Large intestine (tissue), 3 donors: ENCODE measurements around the gene CCSER2. TPM values are rescaled to one million over a fixed set of nuclear protein-coding genes. Genes with fewer than 3 reads are reported as not detected.

Source experiments
- DNase-seq, 2 donors: peaks; one replicate each; pipeline versions ENCODE4 v3.0.0 to v3.0.0-alpha.2; 2013
- H3K27ac ChIP-seq: one replicate; pipeline ENCODE4 v1.5.1; 2013; ENCODE audit warnings: low read length
- H3K27me3 ChIP-seq: 2 replicates; pipeline ENCODE4 v1.6.1; 2013; ENCODE audit warnings: low read length; ENCODE audit not compliant: control insufficient read depth, insufficient read depth
- H3K36me3 ChIP-seq: 2 replicates; pipeline ENCODE4 v1.6.1; 2013; ENCODE audit warnings: low read length; ENCODE audit not compliant: control insufficient read depth, insufficient read depth
- H3K4me1 ChIP-seq: one replicate; pipeline ENCODE4 v1.6.1; 2013; ENCODE audit warnings: low read length; ENCODE audit not compliant: control insufficient read depth, insufficient read depth
- H3K4me3 ChIP-seq: one replicate; pipeline ENCODE4 v1.5.1; 2013; ENCODE audit warnings: low read length
- H3K9me3 ChIP-seq: one replicate; pipeline ENCODE4 v1.6.1; 2013; ENCODE audit warnings: mild to moderate bottlenecking, low read depth, low read length, moderate library complexity; ENCODE audit not compliant: control insufficient read depth
- WGBS: methylation state at CpG from one replicate; pipeline ENCODE4 v1.1.5; 2013; ENCODE audit warnings: low lambda C conversion rate; ENCODE audit not compliant: insufficient coverage; 5-methylcytosine and 5-hydroxymethylcytosine counted together
- polyA plus RNA-seq: library from polyadenylated mRNA; unstranded; fragments of 120-200 nt; gene quantifications from one replicate; pipeline ENCODE4 v1.2.1, GENCODE V29; 2013

CCSER2 gene
- polyA plus RNA-seq, 1 donor, result 16.9 TPM

GRCh38 chr10:84541289-84541637 lies 212.9 kb downstream of the CCSER2 start:
- Histone ChIP-seq H3K27me3 (peaks cover 38% of the 10 kb centered on the region), H3K9me3 (peaks cover 11% of the 10 kb centered on the region), H3K27ac (no peak overlapping the region), H3K4me3 (no peak overlapping the region), H3K36me3 (no peaks in the 10 kb centered on the region), H3K4me1 (no peaks in the 10 kb centered on the region)
- no CpG with 5 or more reads among the region's 6 CpGs for WGBS
- DNase-seq, result no peak

GRCh38 chr10:84542522-84543490 lies 214.4 kb downstream of the CCSER2 start:
- peaks cover 11% of the 10 kb centered on the region for H3K9me3 ChIP-seq
- WGBS, result no CpG with 5 or more reads among the region's 25 CpGs
- no peak overlapping the region for H3K4me3 ChIP-seq
- H3K27ac ChIP-seq, result no peak overlapping the region
- DNase-seq, result no peak
- peaks cover 38% of the 10 kb centered on the region for H3K27me3 ChIP-seq
- no peaks in the 10 kb centered on the region for H3K4me1 ChIP-seq
- no peaks in the 10 kb centered on the region for H3K36me3 ChIP-seq

DNA sequence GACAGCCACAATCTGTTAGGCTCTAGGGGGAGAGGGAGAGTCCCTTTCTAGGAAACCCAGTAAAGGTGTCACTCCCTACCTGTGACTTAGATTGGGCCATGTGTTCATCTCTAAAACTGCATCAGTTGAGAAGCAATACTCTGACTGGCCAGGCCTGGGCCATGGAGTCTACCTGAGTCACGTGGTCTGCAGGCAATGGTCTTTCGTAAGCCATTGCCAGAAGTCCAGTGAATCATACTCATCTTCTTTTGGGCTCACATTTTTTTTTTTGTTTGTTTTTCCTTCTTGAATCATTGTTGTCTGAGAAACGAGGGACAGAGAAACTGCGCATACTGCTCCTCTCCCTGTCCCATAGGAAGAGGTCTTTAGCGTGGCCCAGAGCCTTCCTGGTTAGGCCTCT lies 215.6 kb downstream of the CCSER2 start:
- Histone ChIP-seq H3K4me3 (no peak overlapping the region), H3K27ac (no peak overlapping the region), H3K9me3 (peaks cover 11% of the 10 kb centered on the region), H3K36me3 (no peaks in the 10 kb centered on the region), H3K27me3 (peaks cover 38% of the 10 kb centered on the region), H3K4me1 (no peaks in the 10 kb centered on the region)
- no peak for DNase-seq
- WGBS, result no CpG with 5 or more reads among the region's 5 CpGs

DNA sequence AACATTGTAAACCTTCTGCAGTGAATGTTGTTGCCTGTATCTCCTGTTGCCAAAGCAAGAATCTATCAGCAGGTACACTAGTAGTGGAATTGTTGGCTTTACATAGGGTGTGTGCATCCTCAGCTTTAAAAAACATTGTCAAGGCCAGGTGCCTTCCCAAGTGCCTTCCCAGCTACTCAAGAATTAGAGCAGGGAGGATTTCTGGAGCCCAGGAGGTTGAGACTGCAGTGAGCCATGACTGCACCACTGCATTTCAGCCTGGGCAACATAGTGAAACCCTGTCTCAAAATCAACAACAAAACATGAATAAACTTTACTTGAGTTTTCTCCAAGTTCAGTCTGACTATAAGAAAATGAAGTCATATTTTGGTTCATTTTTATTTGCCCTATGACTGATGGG lies 217.3 kb downstream of the CCSER2 start:
- Histone ChIP-seq H3K36me3 (no peaks in the 10 kb centered on the region), H3K4me1 (no peaks in the 10 kb centered on the region), H3K27ac (no peak overlapping the region), H3K9me3 (peaks cover 8% of the 10 kb centered on the region), H3K4me3 (no peak overlapping the region), H3K27me3 (peaks cover 37% of the 10 kb centered on the region)
- DNase-seq, result no peak

DNA sequence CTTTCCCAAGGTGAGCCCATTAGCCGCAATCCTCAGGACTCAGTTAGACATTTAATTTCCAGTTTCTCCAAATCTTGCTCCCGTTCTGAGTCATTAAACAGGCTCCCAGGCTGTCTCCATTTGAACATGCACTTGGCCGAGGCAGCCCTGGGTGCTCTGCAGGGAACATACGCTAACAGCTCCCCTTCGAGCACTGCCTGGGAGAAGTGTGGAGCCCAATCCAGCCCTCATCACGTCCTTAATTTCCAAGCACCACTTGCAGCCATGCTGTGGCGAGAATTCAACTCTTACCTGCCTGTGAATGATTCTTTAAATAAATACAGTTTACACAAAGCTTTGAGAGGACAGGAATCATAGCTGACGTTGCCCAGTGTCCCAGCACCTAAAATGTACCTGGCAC lies 218.2 kb downstream of the CCSER2 start:
- Histone ChIP-seq H3K4me3 (no peak overlapping the region), H3K36me3 (no peaks in the 10 kb centered on the region), H3K27me3 (peaks cover 30% of the 10 kb centered on the region), H3K4me1 (no peaks in the 10 kb centered on the region), H3K27ac (no peak overlapping the region), H3K9me3 (no peaks in the 10 kb centered on the region)
- WGBS, result 100% methylated on average over 1 of the region's 8 CpGs
- no peak for DNase-seq

DNA sequence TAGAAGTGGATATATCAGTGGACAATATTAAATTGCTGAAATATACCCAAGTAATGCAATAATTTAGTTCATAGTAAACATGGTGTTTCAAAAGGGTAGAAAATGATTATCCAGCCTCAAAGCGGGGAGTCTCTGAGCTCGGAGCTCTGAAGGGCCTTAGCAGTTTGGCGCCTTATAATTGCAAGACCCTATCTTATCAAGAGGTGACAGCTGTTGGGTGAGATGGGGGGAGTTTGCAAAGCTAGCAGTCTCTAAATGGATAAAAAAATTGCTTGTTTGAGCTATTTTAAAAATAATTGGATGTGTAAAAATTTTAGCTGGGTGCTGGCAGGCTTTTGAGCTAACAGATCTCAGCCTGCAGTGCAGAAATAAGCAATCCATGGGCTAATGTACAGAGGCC lies 219.2 kb downstream of the CCSER2 start:
- WGBS, result no CpG with 5 or more reads among the region's 3 CpGs

DNA sequence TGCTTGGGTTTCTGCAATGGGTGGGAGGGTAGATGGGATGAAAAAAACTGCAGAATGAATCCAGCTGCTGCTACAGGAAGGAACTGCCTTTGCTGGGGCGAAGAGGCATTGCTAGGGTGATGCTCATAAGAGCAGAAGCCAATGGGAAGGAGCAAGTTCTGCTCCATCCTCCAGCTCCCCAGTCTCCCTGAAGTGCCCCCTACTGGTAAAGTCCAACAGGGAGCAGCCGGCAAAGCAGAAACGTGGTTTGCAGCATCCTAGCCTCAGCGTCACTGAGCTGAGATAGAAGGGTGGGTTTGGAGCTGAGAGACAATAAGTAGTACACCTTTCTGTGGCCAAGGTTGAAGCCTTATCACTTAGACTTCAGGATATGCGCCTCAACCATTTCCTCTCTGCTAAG lies 220.5 kb downstream of the CCSER2 start:
- no peaks in the 10 kb centered on the region for H3K36me3 ChIP-seq
- no peak overlapping the region for H3K4me3 ChIP-seq
- no peak for DNase-seq
- no peaks in the 10 kb centered on the region for H3K9me3 ChIP-seq
- no peaks in the 10 kb centered on the region for H3K4me1 ChIP-seq
- no CpG with 5 or more reads among the region's 5 CpGs for WGBS
- H3K27me3 ChIP-seq, result peaks cover 12% of the 10 kb centered on the region
- H3K27ac ChIP-seq, result no peak overlapping the region

More for the DNA sequence above, 219.2 kb downstream of the CCSER2 start:
- Histone ChIP-seq H3K4me1 (no peaks in the 10 kb centered on the region), H3K27ac (no peak overlapping the region), H3K9me3 (no peaks in the 10 kb centered on the region), H3K36me3 (no peaks in the 10 kb centered on the region), H3K27me3 (peaks cover 21% of the 10 kb centered on the region), H3K4me3 (no peak overlapping the region)
- DNase-seq, result no peak

DNA sequence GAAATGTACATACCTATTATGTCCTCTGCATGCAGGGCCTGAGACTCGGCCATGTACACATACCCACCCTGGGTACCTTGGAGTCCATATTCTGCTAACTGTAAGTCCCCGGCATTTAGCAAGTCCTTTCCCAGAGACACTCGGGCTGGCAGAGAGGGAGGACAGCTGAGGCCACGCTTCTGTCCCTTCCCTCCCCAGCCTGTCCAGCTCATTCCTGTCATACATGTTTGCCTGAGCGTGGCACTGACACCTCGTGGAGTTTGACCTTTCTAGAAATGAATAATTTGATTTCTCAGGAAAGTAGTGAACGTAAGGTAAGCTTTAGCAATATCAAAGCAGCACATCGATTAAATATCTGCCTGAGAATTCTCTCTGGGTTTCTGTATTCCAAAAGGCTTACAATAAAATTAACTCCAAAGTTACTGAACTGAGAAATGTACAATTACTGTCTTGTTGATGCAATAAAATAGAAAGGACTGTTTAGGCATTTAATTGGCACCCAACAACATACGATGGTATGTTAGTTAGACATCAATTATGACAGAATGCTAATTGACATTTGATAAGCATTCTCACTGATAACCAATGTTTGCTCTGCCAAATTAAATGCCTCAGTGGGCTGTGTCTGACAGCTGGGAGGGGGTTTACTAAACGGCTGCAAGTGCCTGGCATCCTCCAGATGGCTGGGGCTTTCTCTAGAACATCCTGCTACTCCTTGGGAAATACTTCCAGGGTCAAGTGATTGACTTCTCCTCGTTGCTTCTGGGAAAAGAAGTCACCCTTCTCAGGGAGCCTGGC lies 221.2 kb downstream of the CCSER2 start:
- H3K4me1 ChIP-seq, result no peaks in the 10 kb centered on the region
- no peak for DNase-seq
- no peak overlapping the region for H3K4me3 ChIP-seq
- H3K27ac ChIP-seq, result no peak overlapping the region
- no peaks in the 10 kb centered on the region for H3K36me3 ChIP-seq
- H3K27me3 ChIP-seq, result peaks cover 12% of the 10 kb centered on the region
- 76% methylated on average over 2 of the region's 11 CpGs for WGBS
- H3K9me3 ChIP-seq, result no peaks in the 10 kb centered on the region

DNA sequence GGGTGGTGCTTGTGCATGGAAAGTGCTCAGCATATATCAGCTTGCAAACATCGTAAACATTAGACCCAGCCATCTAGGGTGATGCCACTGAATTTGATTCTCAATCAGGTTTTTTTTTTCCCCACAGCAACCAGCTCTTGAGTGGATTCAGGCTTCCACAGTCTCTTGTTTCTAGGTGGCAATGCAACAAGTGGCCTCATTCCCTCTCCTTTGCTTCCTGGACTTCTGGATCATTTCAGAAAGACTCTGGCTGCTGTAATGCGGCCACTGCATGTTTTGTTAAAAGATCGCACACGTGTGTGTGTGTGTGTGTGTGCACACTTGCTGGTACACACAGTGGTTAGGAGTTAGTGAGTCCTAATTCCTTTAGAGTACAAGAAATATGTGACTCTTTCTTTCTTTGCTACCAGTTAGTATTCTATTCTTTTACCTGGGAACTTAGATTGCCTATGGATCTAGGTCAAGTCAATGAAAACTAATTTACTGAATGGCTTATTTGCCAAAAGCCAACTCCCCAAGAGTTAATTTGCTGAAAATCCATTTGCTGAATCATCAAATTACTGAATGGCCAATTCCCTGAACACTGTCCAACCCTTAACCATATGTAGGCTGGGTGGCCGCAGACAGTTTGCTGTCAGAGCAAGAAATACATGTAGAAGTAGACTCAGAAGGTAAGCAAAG lies 222.5 kb downstream of the CCSER2 start:
- Histone ChIP-seq H3K27ac (no peak overlapping the region), H3K9me3 (no peaks in the 10 kb centered on the region), H3K36me3 (no peaks in the 10 kb centered on the region), H3K4me1 (no peaks in the 10 kb centered on the region), H3K27me3 (peaks cover 12% of the 10 kb centered on the region), H3K4me3 (no peak overlapping the region)
- WGBS, result 80% methylated on average over 1 of the region's 5 CpGs
- no peak for DNase-seq

GRCh38 chr10:84551437-84552120 lies 223.2 kb downstream of the CCSER2 start:
- Histone ChIP-seq H3K36me3 (no peaks in the 10 kb centered on the region), H3K4me1 (no peaks in the 10 kb centered on the region)
- 100% methylated on average over 2 of the region's 6 CpGs for WGBS

More at GRCh38 chr10:84551437-84552120, 223.2 kb downstream of the CCSER2 start:
- DNase-seq, result no peak
- no peak overlapping the region for H3K4me3 ChIP-seq
- H3K9me3 ChIP-seq, result no peaks in the 10 kb centered on the region
- H3K27ac ChIP-seq, result no peak overlapping the region
- H3K27me3 ChIP-seq, result peaks cover 12% of the 10 kb centered on the region
